ENCODE data around the gene ANKS1A.

GRCh38 chr6:34867484-34867883 is 21.6 kb upstream of the ANKS1A start:
- TF ChIP-seq CTCF (IDR thresholded peaks at IDR 0.05) (no peak), POLR2A (IDR thresholded peaks at IDR 0.05) (no peak)
